Muscle of back (tissue), 11 donors: ENCODE results near the gene FSIP1. TPM values are rescaled to one million over a fixed set of nuclear protein-coding genes. Genes with fewer than 3 reads are reported as not detected.

ENCODE experiments used
- DNase-seq, 3 donors: peaks; one replicate each; pipeline versions ENCODE4 v3.0.0 to v3.0.0-alpha.2; 2013
- polyA plus RNA-seq, 10 donors: library from polyadenylated mRNA; unstranded; fragments of 120-200 nt; gene quantifications; one replicate each; pipeline ENCODE4 v1.2.1, GENCODE V29; 2013; ENCODE audit not compliant: insufficient read length in 10 of 10

The FSIP1 gene
- polyA plus RNA-seq, 10 donors: 0.13 to 2.6 (median 0.54) TPM

DNA sequence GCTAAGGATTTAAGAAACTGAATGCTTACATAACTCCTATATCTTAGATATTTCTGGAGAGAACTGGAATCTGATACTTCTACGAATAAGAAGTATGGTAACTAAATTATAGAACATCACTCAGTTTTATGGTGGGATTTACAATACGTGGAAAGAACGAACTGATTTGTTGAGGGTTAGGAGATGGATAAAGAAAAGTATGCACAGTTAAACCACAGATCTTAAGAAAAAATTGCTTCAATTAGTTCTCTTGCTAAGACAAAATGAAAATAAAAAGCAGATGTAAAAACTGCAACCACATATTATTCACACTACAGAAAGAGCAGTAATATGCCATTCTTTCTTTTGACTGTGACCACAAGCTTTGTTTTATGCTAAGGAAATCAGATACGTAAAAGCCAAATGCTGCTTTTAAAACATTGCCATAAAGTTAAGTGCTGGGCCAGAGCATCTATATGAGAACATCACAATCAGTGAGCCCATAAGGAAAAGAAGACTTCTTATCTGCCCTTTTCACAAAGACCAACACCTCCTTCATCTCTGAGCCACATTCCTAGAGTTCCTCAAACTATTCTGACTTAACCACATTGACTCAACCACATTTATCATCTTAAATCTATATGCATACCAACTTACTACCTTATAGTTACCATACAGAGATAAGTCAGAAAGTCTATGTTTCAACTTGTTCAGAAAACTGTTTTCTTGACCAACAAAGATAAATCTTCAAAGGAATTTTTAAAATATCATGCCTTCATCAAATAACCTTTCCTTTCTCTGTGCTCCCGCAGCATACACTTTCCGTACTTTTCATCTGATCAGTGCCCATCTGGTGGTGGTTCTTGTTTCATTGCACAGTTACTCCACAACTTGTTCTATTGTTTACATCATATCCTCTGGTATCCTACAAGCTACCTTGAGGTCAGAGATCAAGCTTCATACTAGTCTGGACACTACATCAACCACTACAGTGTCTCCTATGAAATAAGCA lies 61.7 kb downstream of the FSIP1 start:
- peak in 2 of 3 donors; percentile 38 to 87 for DNase-seq

DNA sequence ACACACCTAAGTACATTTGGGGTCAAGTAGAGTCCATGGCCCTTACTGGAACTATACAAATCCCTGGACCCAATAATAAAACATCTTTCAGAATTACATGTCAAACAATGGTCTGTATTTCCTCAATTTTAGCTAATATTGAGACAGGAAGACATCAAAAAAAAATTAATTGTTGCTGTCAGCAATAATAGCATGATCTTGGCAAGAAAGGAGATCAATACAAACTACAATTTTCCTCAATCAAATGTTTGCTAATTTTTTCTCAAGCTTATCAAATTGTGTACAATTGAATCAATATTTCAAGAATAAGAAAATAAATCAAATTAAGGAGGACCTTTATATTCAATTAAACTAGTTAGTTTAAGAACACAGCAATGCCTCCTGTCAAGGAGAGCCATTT lies 62.6 kb downstream of the FSIP1 start:
- no peak for DNase-seq

DNA sequence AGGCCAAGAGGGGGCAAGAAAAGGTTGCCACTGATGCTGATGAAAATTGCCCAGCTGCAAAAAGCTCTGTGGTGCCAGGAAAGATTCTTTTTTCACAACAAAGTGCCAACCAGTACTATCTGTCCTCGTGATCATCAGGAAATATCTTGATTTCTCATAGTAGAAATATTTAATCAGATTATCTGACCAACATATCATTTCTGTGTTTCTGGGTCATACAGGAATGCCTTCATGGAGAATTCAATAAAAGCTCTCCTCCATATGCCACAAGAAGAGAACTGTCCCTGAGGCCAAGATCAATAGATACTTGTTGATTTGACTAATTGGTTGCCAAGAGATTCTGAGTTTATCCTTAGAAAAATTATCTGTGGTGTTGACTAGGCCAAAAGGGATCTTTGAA lies 63.5 kb downstream of the FSIP1 start:
- no peak for DNase-seq

DNA sequence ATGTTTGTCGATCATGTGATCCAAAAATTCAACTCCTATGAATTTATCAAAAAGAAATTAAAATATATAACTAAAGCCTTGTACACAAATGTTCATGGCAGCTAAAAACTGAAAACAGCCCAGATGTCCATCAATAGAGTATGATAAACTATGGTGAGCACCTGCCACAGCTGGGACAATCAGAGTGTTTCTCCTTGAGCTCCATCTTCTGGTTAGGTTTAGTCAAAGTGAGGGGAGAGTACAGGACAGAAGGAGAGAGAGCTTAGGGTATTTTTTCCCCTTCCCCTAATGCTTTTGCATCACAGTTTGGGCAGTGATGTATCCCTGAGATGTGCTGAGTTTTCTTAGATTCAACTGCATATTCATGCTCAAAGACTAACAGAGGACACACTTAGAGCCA lies 65.5 kb downstream of the FSIP1 start:
- DNase-seq: no peak

DNA sequence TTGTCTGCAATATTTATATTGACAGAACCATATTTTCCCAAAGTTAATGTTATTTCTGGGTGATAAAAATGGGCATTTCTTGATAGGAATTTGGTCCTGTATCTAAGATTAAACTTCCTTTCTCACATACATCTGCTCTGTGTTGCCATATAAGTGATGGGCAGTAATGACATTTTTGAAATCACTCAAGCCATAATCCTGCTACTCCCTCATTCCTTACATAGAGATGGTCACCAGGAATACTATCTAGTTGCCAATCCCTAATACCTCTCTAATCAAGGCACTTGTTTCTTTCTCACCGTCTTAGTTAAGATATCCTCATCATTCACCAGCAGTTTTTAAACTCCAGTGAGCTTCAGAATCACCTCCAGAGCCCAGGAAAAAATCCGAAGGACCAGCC lies 68.4 kb downstream of the FSIP1 start:
- DNase-seq: no peak

DNA sequence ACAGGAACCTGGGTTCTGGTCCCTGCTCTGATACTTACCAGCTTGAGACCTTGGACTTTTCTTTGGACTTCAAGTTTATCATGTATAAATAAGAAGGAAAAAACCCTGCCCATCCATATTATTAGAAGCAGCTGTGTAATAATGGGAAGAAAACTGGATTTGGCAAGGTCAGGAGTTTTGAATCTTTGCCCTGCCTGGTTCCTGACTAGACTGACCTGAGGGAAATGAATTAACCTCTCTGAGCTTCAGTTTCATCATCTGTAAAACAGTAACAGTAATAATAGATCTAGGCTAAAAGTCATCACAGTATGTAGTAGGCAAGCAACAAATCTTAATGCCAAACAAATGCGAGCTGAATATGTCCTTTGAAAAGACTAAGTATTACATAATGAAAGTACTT lies 68.8 kb downstream of the FSIP1 start:
- no peak for DNase-seq

DNA sequence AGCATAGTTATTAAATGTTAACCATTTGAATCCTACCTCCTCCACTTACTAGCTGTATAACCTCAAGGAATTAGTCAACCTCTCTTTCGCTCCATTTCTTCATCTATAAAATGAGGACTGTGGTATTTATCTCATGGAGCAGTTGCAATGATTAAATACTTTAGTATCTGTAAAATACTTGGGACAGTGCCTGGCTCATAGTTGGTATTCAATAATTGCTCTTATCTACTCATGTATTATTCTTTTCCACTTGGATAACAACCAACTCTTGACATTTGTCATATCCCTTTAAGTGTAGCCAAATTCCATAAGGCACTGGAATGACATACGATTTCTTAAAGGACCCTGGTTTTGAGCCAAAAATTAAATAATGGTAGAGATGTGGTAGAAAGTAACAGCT lies 72.0 kb downstream of the FSIP1 start:
- DNase-seq: peak in 1 of 3 donors; percentile 35

DNA sequence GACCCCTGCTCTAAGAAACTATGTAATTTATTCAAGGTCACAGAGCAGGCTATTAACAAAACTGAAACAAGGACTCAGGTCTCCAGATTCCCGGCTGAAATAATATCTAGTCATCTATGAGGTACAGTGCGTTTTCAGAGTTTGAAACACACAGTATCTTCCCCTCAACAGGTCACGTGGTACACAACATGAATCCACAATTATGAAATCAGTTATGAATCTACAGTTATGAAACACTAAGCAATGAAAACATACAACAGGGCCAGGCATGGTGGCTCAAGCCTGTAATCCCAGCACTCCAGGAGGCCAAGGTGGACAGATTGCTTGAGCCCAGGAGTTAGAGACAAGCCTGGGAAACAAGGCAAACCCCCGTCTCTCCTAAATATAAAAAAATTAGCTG lies 72.7 kb downstream of the FSIP1 start:
- no peak for DNase-seq

DNA sequence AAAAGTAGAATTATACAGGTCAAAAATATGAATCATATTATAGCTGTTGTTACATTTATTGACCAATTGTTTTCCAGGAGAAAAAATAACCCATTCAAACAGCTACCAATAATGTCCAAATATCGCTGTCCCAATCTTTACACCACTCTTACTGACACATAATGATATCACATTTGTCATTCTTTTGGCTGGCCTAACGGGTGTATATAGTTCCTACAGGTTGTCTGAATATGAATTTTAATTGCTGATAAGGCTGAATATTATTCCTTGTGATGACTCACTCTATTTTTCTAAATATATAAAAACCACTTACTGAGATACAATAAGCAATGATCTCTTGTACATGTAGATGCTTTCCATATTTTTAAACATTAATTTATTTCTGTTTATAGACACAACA lies 76.4 kb downstream of the FSIP1 start:
- DNase-seq: no peak

DNA sequence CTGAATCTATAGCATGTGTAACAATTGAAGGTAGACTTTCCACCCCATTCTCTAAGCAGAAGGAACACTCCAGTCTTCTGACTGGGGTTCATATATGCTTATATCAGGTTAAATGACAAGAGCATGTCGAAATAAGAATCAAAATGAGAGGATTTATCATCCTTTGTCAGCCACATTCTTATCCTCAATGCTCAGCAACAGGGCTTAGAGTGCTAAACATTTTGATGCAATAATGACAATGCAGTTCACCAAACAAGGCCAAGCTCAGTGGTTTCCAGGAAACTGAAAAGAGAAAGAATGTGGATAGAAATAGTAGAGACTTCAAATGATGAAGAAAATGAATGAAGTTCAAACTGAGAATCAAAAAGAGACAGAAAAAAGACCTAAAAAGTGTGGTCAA lies 78.0 kb downstream of the FSIP1 start:
- peak in 1 of 3 donors; percentile 26 for DNase-seq

DNA sequence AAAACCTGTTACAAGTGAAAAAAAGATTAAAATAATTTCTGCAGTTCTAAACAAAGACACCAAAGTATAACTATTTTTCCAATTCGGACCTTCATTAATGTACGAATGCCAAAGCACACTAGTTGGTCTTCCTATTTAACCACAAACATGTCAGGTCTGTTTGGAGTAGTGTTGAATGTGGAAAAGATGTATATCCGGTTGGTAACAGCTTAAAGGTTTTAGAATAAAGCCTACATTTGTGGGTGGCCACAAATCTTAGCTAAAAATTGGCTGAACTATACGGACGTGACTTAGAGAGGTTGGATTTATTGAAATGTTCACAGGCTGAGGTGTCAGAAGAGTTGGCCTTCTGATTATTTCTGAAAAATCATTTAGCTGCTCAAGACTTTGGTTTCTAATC lies 78.4 kb downstream of the FSIP1 start:
- DNase-seq: no peak

DNA sequence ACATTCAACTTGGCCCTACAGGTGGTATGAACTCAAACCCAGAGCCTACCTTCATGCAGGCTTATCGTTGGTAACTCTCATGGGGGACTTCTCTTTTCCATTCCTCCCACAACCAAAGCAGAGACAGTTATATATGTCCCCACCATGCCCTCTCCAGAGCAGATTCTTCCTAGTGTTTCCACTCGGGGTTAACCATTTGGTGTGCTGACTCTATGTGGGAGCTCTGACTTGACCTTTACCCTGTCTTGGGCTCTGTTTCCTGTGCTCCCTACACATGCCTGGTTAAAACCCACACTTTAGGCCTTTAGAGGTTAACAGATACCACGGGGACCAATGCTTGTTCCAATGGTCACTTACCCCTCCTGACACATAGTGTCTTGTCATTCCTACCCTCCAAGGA lies 80.7 kb downstream of the FSIP1 start:
- DNase-seq: no peak

DNA sequence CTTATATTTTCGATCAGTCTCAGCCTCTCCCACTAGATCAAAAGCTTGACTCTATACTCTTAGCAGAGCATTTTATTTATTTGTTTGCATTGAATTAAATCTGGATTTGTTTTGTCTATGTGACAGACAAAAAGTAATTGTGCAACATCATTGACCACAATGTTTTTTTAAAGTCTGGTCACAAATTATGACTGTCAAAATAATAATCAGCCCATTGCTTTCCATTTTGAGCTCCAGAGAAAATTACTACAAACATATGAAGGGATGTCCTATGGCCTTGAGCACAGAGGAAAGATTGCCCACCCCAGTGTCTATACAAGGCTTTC lies 82.3 kb downstream of the FSIP1 start:
- no peak for DNase-seq

DNA sequence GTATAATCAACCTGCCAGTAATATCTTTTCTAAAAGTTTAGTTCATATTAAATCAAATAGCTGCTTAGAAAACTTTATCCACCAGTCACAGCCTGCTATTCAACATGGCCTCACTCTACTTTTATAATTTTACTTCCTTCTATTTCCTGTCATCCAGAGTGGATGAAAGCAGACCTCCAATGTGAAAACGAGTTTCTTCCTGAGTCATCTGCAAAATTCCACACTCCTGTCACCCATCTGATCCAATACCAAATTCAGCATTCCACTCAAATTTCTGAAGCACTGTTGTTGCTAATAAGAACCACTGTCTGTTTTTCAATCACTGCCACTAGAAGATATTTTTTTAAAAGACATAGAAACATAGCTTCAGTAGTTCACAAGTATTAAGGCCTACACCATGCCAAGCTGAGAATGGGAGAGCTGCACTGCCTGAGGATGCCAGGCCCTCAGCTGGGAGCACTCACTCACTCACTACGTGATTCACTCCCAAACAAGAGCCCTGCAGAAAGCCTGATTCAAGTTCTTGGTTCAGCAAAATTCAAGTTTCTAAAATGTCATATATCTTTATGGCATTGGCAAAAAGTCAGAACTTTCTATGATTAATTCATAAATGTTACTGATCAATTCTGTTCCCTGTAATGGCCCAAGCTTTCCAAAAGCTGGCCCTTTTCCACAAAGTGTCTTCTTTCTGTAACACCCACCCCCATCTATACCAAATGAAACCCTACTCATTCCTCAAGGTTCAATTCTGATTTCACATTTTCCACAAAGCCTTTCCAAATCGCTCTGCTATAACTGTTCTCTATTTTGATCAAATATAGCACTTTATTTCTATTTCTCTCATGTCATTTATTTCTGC lies 82.9 kb downstream of the FSIP1 start:
- peak; percentile 36 to 66 (median 52) for DNase-seq

DNA sequence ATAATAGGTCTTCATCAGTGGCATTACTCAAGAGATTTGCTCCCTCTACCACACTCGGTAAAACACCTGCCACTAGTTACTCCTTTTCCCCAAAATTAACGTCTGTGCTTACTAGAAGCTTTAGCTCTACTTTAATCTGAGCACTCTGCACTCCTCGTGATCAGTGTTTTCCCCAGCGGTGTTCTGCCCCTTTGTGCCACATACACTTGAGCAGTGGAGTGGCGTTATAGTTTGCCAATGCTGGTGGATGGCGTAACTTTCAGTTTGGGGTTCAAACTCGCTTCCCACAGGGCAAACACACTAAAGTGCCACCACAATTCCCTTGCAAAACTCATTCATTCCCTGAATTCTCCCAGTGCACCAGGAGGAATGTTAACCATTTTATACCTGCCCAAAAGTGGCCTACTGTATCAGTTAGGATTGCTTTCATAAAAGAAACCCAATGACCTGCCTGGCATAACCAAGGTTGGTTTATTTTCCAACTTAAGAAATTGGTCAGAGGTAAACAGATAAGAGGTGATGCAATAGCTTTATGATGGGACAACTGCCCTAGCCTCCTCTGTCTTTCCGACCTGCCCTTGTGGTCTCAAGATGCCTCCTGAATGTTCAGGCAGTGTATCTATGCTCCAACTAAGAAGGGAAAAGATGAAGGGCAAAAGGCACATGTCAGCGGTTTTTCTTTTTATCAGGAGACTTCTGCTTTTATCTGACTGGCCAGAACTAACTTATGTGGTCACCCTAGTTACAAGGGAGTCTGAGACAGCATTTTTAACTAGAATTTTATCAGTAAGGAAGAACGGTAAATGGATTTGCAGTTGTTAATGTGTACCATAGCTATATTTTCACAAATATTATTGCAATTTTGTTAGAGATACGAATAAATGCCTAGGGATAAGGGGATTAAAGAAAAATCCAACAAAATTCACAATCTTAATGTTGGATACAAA lies 83.9 kb downstream of the FSIP1 start:
- no peak for DNase-seq

DNA sequence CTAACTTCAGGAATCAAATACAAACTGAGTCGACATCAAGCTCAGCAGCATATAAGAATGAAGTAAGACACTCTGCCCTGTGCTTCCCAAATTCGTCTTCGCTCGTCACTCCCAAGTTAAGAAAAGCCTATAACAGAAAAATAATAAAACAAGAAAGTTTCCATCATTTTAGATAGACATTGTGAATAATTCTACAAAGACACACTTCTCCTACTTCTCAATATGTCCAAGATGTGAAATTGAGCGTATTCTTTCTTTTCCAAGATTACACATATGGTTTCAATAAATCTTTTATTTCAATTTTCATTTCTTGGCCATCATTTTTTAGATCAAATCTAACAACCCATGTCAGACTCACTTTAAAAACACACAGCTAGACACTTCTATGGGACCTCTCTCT lies 85.1 kb downstream of the FSIP1 start:
- DNase-seq: peak in 2 of 3 donors; percentile 28 to 50

DNA sequence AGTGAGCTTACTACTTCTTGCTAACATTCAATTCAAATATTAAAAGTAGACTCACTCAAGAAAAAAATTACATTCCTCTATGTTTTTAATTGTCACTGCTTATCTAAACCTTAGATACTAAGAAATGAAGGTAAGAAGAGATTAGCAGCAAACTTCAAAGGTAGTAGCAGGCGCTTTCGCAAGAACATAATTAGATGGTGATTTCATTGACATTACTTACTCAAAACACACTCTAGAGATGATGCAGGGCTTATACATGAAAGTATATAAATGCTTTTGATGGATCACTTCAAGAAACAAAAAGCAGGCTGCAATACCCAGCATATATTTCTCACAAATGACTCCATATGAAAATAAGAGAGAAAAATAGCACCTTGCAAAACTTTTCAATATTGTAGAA lies 86.8 kb downstream of the FSIP1 start:
- DNase-seq: no peak

DNA sequence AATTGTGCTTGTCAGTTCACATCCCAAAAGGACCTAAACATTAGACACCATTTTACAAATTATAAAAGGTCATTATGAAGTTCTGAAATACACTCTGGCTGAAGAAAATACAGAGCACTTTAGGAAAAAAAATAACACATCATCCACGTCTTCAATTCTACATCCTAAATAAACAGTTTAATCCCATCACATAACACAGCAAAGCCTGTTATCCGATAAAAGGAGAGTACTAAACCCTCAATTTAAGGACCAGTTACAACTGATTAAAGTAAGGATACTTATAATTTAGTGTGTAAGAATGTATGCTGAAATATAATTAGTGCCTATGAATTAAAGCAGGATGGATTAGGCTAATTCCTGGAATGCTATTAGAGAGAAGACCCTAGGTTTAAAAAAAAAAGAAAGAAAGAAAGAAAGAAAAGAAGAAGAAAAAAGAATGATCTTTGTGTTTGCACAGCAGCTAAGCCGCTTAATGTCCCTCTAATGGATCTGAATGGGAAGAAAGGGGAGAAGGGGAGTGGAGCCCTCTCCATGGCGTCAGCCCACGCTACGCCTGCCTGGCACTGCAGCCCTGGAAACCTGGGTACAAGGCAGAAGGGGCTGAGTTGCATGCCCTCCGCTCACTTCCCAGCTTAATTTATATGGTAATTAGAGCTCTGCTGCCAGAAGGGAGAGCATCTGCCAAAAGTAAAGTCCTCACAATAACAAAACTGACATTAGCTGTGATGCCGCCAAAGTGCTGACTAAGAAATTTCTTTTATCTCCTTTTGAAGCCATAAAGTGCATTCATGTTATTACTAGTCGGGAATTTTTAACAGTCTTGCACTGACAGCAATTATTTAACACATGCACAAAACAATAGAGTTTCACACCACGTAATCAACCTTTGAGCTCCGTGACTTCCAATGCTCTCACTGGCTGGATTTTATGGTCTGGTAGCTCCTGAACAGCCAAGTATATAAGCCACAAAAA lies 90.0 kb downstream of the FSIP1 start:
- no peak for DNase-seq

DNA sequence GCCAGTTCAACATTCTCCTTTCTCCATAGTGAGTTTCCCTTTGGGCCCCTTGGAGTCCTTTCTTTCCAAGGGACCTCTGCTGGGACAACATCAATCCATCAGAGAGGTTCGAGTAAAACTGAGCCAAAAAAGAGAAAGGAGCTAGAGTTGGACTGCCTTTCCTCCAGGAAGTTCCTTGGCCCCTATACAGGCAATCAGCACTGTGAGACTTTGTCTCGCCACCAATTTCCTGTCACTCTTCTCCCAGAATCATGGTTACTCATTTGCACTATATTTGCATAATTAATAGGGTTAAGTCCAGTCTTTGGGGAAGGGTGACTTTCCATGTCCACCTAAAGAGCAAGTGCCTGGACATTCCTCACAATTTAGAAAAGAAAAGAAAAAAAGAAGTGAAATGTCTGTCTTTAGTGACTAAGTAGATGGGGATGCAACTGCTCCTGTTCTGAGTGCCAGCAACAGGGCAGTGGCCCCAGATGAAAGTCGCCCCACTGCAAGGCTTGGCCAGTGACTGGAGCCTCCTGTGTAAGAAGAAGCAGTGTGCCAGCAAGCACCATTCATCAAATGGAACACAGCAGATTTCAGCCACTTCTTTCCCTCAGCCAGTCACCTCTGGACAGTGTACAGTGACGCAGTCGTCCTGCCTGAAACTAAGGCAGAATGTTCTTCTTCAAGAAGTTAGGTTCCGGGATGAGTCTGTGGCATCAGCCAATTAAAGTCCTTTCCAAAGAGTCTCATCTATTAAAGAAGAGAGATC lies 91.6 kb downstream of the FSIP1 start:
- no peak for DNase-seq

DNA sequence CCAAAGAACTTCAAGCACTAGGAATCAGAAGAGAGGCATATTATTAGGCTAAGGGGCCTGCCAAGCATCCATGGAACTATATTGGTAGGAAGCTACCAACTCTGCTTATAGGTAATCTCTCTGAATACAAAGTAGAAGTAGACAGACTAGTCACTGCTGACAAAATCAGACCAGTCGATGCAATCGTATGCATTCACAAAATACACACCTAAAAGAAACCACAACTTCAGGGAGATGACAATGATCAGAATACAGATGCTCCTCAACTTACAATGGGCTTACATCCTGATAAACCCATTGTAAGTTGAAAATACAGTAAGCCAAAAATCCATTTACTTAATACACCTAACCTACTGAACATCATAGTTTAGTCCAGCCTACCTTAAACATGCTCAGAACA lies 94.7 kb downstream of the FSIP1 start:
- DNase-seq: no peak
